NOMO-1 (cell line): ENCODE results near the gene ZSWIM1.
"Not testable (repeated sequence)": the region's sequence is repeated elsewhere in the genome, so short reads cannot be mapped to it uniquely, and the experiment has no call there.

Experiments
- DNase-seq, 2 experiments: peaks; one replicate each; lab custom pipeline; 2025; ENCODE audit not compliant: unreplicated experiment in 2 of 2; lab: John Stamatoyannopoulos, UW

The ZSWIM1 gene

GRCh38 chr20:45886590-45887345 is 5.7 kb downstream of the ZSWIM1 start:
- no peak for DNase-seq

GRCh38 chr20:45887346-45887715 is 6.3 kb downstream of the ZSWIM1 start, which contains the start of gene SPATA25:
TSS of gene SPATA25 (minus strand) at chr20:45887622. CDS start at chr20:45887590, 32 bp downstream.
- no peak for DNase-seq

- no peak for DNase-seq
These were observed 7.7 kb downstream of the ZSWIM1 start for GRCh38 chr20:45888681-45889080.

GRCh38 chr20:45890077-45890984 is 9.3 kb downstream of the ZSWIM1 start:
- peak; percentile 33 to 54 for DNase-seq

- DNase-seq = peak; percentile 59 to 70
These were observed 10.3 kb downstream of the ZSWIM1 start, which contains the start of the genes CTSA and NEURL2 for GRCh38 chr20:45890985-45891983. TSS of gene CTSA (plus strand) at chr20:45891335. CDS start at chr20:45891569, 234 bp downstream. TSS of gene NEURL2 (minus strand) at chr20:45891208. CDS start at chr20:45890991, 217 bp downstream.

- DNase-seq = peak; percentile 32 to 50
These were observed 11.2 kb downstream of the ZSWIM1 start for GRCh38 chr20:45892049-45892825.

GRCh38 chr20:45892828-45893500 is 11.9 kb downstream of the ZSWIM1 start:
- DNase-seq = no peak

- DNase-seq = no peak
These were observed 12.8 kb downstream of the ZSWIM1 start for GRCh38 chr20:45893831-45894230.

GRCh38 chr20:45894797-45895196 is 13.8 kb downstream of the ZSWIM1 start:
- DNase-seq = no peak

- no peak for DNase-seq
These were observed 15.7 kb downstream of the ZSWIM1 start for GRCh38 chr20:45896641-45897161.

GRCh38 chr20:45897289-45897688 is 16.3 kb downstream of the ZSWIM1 start:
- no peak for DNase-seq

GRCh38 chr20:45897692-45898091 is 16.7 kb downstream of the ZSWIM1 start:
- no peak for DNase-seq

- no peak for DNase-seq
These were observed 17.3 kb downstream of the ZSWIM1 start for GRCh38 chr20:45898285-45898684.

GRCh38 chr20:45899046-45899835 is 18.2 kb downstream of the ZSWIM1 start:
- DNase-seq = no peak

- not testable (repeated sequence) for DNase-seq
These were observed 20.3 kb downstream of the ZSWIM1 start for GRCh38 chr20:45901332-45901731.

- no peak for DNase-seq
These were observed 21.2 kb downstream of the ZSWIM1 start for GRCh38 chr20:45902199-45902701.

GRCh38 chr20:45904583-45905504 is 23.8 kb downstream of the ZSWIM1 start:
- no peak for DNase-seq
